ENCODE data around the gene CROCC2. TPM values are rescaled to one million over a fixed set of nuclear protein-coding genes. Genes with fewer than 3 reads are reported as not detected.
A peak's percentile ranks its signal among the peaks of the same experiment; 100 is the strongest.

Gene CROCC2
- total and polyA plus RNA-seq, 2 of the 13 experiments (the other 11 are each of a cell fraction or from before 2014, with no cell fraction given) = not detected

GRCh38 chr2:240966906-240967680 is 61.0 kb downstream of the CROCC2 start (continued):
- peak; percentile 33; the same call in 1 of the 2 replicates for TF ChIP-seq PATZ1 (CRISPR knock-in tag; IDR thresholded peaks at IDR 0.05)
- TF ChIP-seq ZHX1 (CRISPR knock-in tag; IDR thresholded peaks at IDR 0.05; ENCODE audit: low read depth) = no peak; the same call in 1 of the 2 replicates
- TF ChIP-seq EHMT2 (IDR thresholded peaks at IDR 0.05; ENCODE audit: borderline replicate concordance, low read depth, low read length) = no peak
- TF ChIP-seq ATF1 (CRISPR knock-in tag; IDR thresholded peaks at IDR 0.05) = no peak
- TF ChIP-seq, protein P1, sequence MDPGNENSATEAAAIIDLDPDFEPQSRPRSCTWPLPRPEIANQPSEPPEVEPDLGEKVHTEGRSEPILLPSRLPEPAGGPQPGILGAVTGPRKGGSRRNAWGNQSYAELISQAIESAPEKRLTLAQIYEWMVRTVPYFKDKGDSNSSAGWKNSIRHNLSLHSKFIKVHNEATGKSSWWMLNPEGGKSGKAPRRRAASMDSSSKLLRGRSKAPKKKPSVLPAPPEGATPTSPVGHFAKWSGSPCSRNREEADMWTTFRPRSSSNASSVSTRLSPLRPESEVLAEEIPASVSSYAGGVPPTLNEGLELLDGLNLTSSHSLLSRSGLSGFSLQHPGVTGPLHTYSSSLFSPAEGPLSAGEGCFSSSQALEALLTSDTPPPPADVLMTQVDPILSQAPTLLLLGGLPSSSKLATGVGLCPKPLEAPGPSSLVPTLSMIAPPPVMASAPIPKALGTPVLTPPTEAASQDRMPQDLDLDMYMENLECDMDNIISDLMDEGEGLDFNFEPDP (CRISPR knock-in tag; conservative IDR thresholded peaks at IDR 0.05) = no peak
- 0 out of 2 replicates have a peak, but pooled peaks have one; percentile 16 for TF ChIP-seq PHF20 (CRISPR knock-in tag; IDR thresholded peaks at IDR 0.05)
- no peak for TF ChIP-seq ATF7 (IDR thresholded peaks at IDR 0.05)
- TF ChIP-seq ATF7 (CRISPR knock-in tag; IDR thresholded peaks at IDR 0.05) = no peak
- TF ChIP-seq ZBTB46 (CRISPR knock-in tag; IDR thresholded peaks at IDR 0.05; ENCODE audit: borderline replicate concordance) = no peak
- TF ChIP-seq FOSL1 (CRISPR knock-in tag; IDR thresholded peaks at IDR 0.05; ENCODE audit: borderline replicate concordance) = no peak
- TF ChIP-seq, protein P2, sequence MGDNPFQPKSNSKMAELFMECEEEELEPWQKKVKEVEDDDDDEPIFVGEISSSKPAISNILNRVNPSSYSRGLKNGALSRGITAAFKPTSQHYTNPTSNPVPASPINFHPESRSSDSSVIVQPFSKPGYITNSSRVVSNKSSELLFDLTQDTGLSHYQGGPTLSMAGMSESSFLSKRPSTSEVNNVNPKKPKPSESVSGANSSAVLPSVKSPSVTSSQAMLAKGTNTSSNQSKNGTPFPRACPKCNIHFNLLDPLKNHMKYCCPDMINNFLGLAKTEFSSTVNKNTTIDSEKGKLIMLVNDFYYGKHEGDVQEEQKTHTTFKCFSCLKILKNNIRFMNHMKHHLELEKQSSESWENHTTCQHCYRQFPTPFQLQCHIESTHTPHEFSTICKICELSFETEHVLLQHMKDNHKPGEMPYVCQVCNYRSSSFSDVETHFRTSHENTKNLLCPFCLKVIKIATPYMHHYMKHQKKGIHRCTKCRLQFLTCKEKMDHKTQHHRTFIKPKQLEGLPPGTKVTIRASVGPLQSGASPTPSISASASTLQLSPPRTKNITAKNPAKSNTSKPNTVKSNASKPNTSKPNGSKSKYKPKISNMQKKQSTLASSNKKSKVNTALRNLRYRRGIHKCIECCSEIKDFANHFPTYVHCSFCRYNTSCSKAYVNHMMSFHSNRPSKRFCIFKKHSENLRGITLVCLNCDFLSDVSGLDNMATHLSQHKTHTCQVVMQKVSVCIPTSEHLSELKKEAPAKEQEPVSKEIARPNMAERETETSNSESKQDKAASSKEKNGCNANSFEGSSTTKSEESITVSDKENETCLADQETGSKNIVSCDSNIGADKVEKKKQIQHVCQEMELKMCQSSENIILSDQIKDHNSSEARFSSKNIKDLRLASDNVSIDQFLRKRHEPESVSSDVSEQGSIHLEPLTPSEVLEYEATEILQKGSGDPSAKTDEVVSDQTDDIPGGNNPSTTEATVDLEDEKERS (CRISPR knock-in tag; IDR thresholded peaks at IDR 0.05) = no peak
- no peak for TF ChIP-seq POLR2AphosphoS2 (IDR thresholded peaks at IDR 0.05; ENCODE audit: low read depth, low read length)
- no peak for TF ChIP-seq ZNF512 (CRISPR knock-in tag; IDR thresholded peaks at IDR 0.05)
- TF ChIP-seq ZNF747 (CRISPR knock-in tag; IDR thresholded peaks at IDR 0.05; ENCODE audit: borderline replicate concordance) = no peak; the same call in 1 of the 2 replicates
- no peak; the same call in 1 of the 2 replicates for TF ChIP-seq ZNF672 (CRISPR knock-in tag; IDR thresholded peaks at IDR 0.05)

All from HepG2 (cell line).